Measurements from ENCODE around the gene CDC14A.
"Not testable (repeated sequence)": the region's sequence is repeated elsewhere in the genome, so short reads cannot be mapped to it uniquely, and the experiment has no call there.

CDC14A gene

DNA sequence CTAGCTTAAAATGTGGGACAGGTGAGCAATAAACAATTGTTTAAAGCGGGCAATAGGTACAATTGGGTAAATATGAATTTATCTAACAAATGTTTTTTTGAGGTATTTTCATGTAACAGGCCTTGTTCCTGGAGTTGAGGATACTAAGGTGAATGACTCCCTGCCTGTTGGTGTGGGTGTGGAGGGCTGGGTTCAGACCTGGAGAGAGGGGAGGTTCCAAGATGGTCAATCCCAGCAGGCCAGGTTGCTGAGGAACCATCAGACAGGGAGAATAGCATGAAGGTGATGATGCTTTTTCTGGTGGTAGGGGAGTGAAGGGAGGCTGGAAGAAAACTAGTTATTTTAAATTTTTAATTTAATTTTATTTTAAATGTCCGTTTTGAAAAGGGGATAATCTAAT lies 46.3 kb downstream of the CDC14A start:
- no peak for DNase-seq

DNA sequence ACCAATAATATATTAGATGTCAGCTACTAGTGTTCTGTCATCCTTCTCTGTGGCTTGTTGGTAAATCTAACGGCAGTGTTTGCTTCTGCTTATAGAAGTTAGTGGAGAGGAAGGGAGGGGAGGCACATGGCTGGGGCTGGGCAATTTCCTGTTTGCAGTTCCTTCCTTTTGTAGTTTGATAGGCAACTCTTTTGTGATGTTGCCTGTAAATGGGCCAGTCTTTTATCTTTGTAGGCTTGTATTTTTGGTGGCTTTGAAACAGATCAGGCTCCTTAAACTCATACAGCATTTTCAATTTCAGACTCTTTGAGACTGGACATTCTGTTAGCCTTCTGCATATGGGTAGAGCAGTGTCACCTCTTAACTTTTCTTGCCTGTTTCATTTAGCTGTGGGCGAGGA lies 48.1 kb downstream of the CDC14A start:
- DNase-seq, result peak in 20 of 58 donors; percentile 0 to 23 (median 4)

- no peak for DNase-seq
Observed at GRCh38 chr1:100404821-100405220, 52.5 kb downstream of the CDC14A start.

DNA sequence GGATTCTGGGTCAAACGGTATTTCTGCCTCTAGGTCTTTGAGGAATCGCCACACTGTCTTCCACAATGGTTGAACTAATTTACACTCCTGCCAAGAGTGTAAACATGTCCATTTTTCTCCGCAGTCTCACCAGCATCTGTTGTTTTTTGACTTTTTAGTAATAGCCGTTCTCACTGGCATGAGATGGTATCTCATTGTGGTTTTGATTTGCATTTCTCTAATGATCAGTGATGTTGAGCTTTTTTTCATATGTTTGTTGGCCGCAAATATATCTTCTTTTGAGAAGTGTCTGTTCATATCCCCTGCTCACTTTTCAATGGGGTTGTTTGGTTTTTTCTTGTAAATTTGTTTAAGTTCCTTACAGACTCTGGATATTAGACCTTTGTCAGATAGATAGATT lies 53.6 kb downstream of the CDC14A start:
- DNase-seq, result not testable (repeated sequence)

GRCh38 chr1:100407390-100407789 lies 55.1 kb downstream of the CDC14A start:
- not testable (repeated sequence) for DNase-seq

- DNase-seq, result no peak
Observed at GRCh38 chr1:100411019-100411418, 58.7 kb downstream of the CDC14A start.

GRCh38 chr1:100411574-100411973 lies 59.3 kb downstream of the CDC14A start:
- no peak for DNase-seq

GRCh38 chr1:100413035-100413434 lies 60.7 kb downstream of the CDC14A start:
- no peak for DNase-seq

- DNase-seq, result no peak
Observed at GRCh38 chr1:100414693-100415497, 62.6 kb downstream of the CDC14A start.

DNA sequence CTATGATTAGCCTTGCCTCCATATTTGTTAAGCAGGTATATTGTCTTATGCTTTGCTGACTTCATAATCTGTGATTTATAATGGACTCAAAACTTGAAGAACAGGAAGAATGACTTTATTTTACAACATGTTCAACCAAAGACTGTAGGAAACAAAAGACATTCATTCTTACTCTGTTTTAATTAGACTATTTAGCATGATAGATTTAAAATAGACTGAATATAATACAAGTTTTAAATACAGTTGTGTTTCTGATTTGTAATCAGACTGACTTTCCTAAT lies 63.1 kb downstream of the CDC14A start:
- no peak for DNase-seq

DNA sequence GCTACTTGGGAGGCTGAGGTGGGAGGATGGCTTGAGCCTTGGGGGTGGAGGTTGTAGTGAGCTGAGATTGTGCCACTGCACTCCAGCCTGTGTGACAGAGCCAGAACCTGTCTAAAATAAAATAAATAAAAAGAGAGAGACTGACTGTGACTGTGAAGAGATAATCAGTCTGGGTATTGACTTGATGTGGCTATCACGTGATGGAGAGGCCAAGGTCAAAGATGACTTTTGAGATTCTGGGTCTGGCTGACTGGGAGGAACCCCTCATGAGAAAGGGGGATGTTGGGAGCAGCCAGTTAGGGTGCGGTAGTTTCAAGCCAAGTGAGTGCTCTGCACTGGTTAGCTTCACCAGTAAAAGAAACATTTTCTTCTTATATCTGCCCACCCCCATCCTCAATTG lies 66.8 kb downstream of the CDC14A start:
- DNase-seq, result no peak

DNA sequence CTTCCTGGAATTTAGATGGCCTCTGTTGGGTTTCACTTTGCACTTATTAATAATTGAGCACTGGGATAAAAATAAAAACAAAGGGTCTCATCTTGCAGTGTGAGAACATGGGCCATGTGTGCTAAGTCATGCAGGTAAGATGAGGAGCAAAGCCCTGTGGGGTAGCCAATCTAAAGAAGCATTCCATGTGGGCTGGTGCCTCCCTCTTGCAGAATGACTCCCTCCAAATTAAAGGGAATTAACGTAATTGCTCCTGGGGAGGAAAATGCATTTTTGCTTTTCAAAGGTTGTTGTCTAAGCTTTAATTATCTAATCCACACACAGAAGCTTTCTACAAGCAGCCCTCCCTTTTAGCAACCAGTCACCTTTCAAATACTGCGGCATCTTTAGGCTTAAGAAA lies 69.8 kb downstream of the CDC14A start:
- DNase-seq, result no peak

GRCh38 chr1:100423832-100424337 lies 71.6 kb downstream of the CDC14A start:
- no peak for DNase-seq

DNA sequence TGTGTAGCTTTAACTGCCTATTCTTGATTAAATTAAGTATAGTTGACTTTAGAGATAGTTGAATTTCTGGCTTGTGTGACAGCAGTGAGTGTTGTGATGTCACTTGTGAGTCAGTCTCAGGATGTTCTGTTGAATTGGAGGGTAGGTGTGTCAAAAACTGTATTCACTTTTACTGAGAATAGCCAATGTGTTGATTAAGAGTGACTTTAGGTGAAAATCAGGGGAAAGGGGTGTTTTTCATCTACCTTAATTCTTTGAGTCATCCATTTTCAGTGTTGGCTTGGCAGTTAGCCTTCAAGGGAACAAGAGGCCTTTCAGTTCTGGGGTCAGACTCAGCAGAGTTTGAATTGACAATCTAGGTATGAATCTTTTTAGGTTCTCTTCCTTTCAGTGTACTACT lies 75.9 kb downstream of the CDC14A start:
- DNase-seq, result no peak

DNA sequence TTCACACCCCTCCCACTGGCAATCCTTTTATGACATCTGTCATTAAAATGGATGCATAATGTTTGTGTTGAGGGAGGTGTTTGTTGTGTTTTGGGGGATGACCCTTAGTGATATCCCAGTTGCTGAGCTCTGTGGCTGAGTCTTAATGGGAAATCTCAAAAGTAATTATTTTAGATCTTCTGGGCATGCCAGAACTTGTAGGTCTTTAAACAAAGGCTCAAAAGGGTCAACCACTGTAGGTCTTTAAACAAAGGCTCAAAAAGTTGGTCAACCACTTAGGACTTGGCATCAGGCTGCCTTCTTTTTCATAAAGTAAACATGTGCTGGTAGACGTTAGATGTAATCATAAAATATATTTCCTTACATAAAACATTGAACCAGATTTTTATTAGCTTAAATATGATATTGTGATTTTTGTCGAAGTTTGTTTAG lies 78.0 kb downstream of the CDC14A start:
- DNase-seq, result no peak

- DNase-seq, result no peak
Observed at GRCh38 chr1:100431954-100432353, 79.6 kb downstream of the CDC14A start.

DNA sequence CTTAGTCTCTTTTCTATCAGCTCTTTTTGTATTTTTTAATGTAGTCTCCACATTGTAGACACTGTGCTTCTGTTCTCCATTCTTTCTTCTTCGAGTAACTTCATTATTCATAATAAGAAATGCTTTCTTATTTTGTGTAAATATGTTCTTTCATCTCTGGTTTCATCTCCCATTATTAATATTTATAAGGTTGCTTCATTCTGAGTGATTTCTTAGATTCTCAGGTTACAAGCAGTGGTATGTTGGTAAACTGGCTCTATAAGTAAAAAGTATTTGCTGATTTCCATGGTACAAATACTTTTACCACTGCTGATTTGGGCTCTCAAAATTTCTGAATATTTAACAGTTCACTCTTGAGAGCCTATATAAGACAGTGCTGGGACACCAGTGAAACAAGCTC lies 81.3 kb downstream of the CDC14A start:
- DNase-seq, result no peak

- no peak for DNase-seq
Observed at GRCh38 chr1:100434831-100435230, 82.5 kb downstream of the CDC14A start.

GRCh38 chr1:100438375-100438774 lies 86.1 kb downstream of the CDC14A start:
- no peak for DNase-seq

- no peak for DNase-seq
Observed at GRCh38 chr1:100438789-100439188, 86.5 kb downstream of the CDC14A start.

DNA sequence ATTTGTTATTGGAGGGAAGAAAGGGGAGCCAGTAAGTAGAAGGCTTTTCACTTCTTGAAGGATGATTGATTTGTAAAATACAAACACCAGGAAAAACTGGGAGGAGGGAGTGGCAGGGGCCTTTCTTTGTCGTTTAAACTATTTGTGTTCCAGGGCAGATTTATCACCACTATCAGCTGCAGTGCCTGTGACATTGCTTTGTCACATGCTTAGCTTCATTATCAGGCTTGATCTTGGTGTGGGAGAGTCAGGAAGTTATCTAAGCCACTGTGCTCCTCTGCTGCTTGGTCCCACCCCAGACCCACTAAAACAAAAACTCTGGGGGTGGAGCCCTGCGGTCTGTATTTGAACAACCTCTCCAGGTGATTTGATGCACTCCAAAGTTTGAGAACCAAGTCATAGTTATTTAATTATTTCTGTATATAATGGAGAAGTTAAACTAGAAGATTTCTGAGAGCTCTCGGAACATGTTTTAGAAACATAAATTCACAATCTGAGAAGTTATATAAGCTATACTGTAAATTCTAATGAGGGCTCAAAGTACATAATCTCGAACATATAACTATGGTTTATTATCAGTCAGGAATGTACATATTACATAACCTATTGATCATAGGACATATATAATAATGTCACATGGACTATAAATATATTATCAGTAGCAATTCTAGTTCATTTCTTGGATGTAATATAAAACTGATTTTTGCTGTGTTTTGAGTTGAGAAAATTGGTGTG lies 87.9 kb downstream of the CDC14A start:
- no peak for DNase-seq

DNA sequence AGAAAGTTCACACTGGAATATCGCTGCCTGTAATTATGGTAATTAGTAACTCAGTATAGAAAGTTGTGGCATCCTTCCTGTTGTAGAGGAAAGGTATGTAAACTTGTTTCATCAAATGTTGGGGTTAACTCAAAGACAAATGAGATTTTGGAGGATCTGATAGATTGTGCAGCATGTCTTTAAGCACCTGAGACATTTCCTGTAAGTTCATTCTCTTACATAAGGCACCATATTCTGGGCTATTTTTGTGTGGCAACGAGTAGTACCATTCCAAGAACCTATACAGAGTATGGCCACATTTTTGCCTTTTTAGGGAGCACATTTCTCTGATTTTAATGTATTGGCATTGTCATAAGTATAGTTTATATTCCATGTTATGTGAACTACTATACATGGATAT lies 88.8 kb downstream of the CDC14A start:
- no peak for DNase-seq

DNA sequence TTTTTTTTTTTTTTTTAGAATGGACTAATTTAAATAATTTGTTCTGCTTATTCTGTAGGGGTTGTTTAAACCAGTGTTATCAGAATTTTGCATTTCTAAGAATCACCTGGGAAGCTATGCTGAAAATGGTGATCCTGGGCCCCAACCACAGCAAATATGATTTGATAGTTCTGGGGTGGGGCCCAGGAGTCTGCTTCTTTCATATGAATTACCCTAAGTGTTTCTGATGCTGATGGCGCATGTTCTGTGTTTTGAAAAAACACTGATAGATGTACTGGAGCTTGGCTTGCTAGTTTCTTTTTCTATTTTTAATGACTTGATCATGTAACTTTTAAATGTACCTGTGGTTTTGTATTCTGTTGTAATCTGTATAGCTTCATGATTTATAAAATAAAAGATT lies 89.3 kb downstream of the CDC14A start:
- DNase-seq, result no peak
